ENCODE data around the gene ZDHHC14. TPM values are rescaled to one million over a fixed set of nuclear protein-coding genes. Genes with fewer than 3 reads are reported as not detected.
"Not testable (repeated sequence)": the region's sequence is repeated elsewhere in the genome, so short reads cannot be mapped to it uniquely, and the experiment has no call there.

Gene ZDHHC14
- total RNA-seq, 1 donor from 2014 or later, result 5.1 TPM

GRCh38 chr6:157390273-157391060, 9.5 kb downstream of the ZDHHC14 start:
- Mint-ChIP-seq H3K27me3 (ENCODE audit: unreplicated experiment) (no peaks in the 10 kb centered on the region), H3K9me3 (ENCODE audit: unreplicated experiment) (peaks cover 5% of the 10 kb centered on the region), H3K4me3 (ENCODE audit: unreplicated experiment) (no peak overlapping the region), H3K4me1 (ENCODE audit: low read depth, unreplicated experiment) (no peaks in the 10 kb centered on the region), H3K27ac (ENCODE audit: unreplicated experiment) (no peak overlapping the region), H3K36me3 (ENCODE audit: unreplicated experiment) (peaks cover 15% of the 10 kb centered on the region)
- DNase-seq, result no peak
- TF ChIP-seq CTCF (IDR thresholded peaks at IDR 0.05; ENCODE audit: partially characterized antibody, unreplicated experiment), result no peak

DNA sequence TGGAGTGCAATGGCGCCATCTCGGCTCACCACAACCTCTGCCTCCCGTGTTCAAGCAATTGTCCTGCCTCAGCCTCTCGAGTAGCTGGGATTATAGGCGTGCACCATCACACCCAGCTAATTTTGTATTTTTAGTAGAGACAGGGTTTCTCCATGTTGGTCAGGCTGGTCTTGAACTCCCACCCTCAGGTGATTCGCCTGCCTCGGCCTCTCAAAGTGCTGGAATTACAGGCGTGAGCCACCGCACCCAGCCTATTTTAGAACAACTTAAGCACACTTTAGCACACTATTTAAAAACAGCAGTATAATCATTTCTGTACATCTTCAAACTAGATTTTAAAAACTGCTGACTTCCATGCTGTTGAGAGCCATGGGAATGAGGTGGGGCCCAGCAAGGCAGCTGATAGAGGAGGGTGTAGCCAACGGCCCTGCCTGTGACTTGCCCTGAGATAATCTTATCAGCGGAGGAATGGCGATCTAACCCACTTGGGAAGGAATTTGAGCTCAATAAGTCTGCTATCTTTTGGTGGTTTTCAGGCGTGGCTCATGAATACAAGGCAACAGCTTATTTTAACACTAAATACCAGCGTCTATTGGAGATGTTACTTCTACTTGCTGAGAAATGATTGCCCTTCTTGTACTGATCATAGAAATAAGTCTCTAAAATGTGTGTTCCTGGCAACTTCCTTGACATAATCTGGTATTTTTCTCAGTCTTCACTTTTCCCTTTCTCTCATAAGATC, 12.1 kb downstream of the ZDHHC14 start:
- TF ChIP-seq CTCF (IDR thresholded peaks at IDR 0.05; ENCODE audit: partially characterized antibody, unreplicated experiment), result no peak
- Mint-ChIP-seq H3K4me3 (ENCODE audit: unreplicated experiment) (no peak overlapping the region), H3K4me1 (ENCODE audit: low read depth, unreplicated experiment) (peaks cover 2% of the 10 kb centered on the region), H3K27me3 (ENCODE audit: unreplicated experiment) (no peaks in the 10 kb centered on the region), H3K36me3 (ENCODE audit: unreplicated experiment) (peaks cover 15% of the 10 kb centered on the region), H3K9me3 (ENCODE audit: unreplicated experiment) (peaks cover 5% of the 10 kb centered on the region), H3K27ac (ENCODE audit: unreplicated experiment) (no peak overlapping the region)
- DNase-seq, result no peak

DNA sequence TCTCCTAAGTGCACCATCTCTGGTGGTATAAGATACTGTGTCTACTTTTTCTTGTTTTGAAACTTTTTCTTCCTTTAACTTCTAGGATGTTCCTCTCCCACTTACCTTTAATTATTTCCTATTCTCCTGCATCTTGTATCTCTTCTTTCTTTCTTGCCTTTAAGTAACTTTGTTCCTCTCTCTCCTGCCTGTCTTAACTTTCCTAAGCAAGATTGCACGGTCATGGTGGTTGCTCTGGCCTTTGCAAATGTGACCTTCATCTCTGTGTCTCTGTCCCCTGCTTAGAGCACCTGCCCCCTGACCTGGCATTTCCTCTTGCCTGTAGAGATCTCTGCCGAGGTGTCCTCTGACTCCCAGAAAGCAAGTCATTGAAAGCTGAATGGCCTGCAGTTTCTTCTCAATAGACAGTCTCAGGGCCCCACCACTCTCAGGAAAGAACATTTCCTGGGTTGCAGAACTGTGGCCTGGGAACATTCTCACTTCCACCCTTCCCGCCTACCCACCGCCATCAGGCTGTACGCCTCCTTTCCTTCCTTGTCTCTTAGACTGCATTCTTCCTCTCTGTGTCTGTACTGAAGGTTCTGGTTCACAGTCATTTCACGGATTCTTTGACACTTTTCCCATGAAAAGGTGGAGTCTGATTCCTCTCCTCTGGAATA, 12.8 kb downstream of the ZDHHC14 start:
- DNase-seq, result no peak
- H3K4me3 Mint-ChIP-seq (ENCODE audit: unreplicated experiment), result no peak overlapping the region
- H3K27ac Mint-ChIP-seq (ENCODE audit: unreplicated experiment), result no peak overlapping the region

DNA sequence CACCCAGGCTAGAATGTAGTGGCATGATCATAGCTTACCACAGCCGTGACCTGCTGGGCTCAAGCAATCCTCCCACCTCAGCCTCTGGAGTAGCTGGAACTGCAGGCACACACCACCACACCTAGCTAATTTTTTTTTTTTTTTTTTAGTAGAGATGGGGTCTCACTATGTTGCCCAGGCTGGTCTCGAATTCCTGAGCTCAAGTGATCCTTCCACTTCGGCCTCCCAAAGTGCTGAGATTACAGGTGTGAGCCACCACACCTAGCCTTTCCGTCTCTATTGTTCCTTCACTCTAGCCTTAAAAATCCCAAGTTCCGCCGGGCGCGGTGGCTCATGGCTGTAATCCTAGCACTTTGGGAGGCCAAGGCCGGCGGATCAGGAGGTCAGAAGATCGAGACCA, 14.2 kb downstream of the ZDHHC14 start:
- H3K36me3 Mint-ChIP-seq (ENCODE audit: unreplicated experiment), result peaks cover 14% of the 10 kb centered on the region
- not testable (repeated sequence) for H3K27ac Mint-ChIP-seq (ENCODE audit: unreplicated experiment); DNase-seq; H3K4me3 Mint-ChIP-seq (ENCODE audit: unreplicated experiment); H3K27me3 Mint-ChIP-seq (ENCODE audit: unreplicated experiment); H3K4me1 Mint-ChIP-seq (ENCODE audit: low read depth, unreplicated experiment); H3K9me3 Mint-ChIP-seq (ENCODE audit: unreplicated experiment)

More for the DNA sequence above, 12.8 kb downstream of the ZDHHC14 start:
- no peaks in the 10 kb centered on the region for H3K27me3 Mint-ChIP-seq (ENCODE audit: unreplicated experiment)
- TF ChIP-seq CTCF (IDR thresholded peaks at IDR 0.05; ENCODE audit: partially characterized antibody, unreplicated experiment), result no peak
- peaks cover 15% of the 10 kb centered on the region for H3K36me3 Mint-ChIP-seq (ENCODE audit: unreplicated experiment)
- H3K9me3 Mint-ChIP-seq (ENCODE audit: unreplicated experiment), result peaks cover 5% of the 10 kb centered on the region
- peaks cover 2% of the 10 kb centered on the region for H3K4me1 Mint-ChIP-seq (ENCODE audit: low read depth, unreplicated experiment)

DNA sequence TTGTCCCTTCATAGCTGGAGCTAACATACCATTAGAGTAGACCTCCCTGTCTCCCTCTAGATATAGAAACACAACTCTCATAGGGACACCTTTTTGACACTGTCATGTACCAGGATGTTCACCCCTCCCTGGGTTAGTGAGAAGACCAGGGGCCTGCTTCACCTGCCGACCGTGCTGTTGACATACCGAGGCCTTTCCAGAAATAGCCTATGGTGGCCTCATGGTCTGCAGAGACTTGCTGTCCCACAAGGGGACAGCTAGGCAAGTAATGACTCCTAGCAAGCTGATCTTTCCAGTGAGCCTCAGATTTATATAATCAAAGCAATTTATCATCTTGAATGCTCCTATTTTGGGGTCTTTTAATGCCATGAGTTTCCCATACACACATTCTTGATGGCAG, 15.0 kb downstream of the ZDHHC14 start:
- H3K27me3 Mint-ChIP-seq (ENCODE audit: unreplicated experiment), result no peaks in the 10 kb centered on the region
- H3K4me3 Mint-ChIP-seq (ENCODE audit: unreplicated experiment), result no peak overlapping the region
- no peak for TF ChIP-seq CTCF (IDR thresholded peaks at IDR 0.05; ENCODE audit: partially characterized antibody, unreplicated experiment)
- H3K9me3 Mint-ChIP-seq (ENCODE audit: unreplicated experiment), result no peaks in the 10 kb centered on the region
- peaks cover 8% of the 10 kb centered on the region for H3K4me1 Mint-ChIP-seq (ENCODE audit: low read depth, unreplicated experiment)
- H3K27ac Mint-ChIP-seq (ENCODE audit: unreplicated experiment), result no peak overlapping the region
- no peak for DNase-seq
- peaks cover 7% of the 10 kb centered on the region for H3K36me3 Mint-ChIP-seq (ENCODE audit: unreplicated experiment)

All from glutamatergic neuron (in vitro differentiated cells).